HepG2 (cell line): ENCODE data around the gene CREB1. TPM values are rescaled to one million over a fixed set of nuclear protein-coding genes. Genes with fewer than 3 reads are reported as not detected.

Experiments used
- ATAC-seq: fragments of 200-7000 bp; cut with Tn5 transposase; 3 replicates; pipeline ENCODE4 v1.9.1; 2020; ENCODE audit warnings: mild to moderate bottlenecking, moderate library complexity
- BruUV-seq: library from RNA; stranded (reverse); fragments of 400-500 nt; replicated peaks from 2 replicates; lab custom pipeline; 2021; lab: Mats Ljungman, UMichigan
- CTCF ChIA-PET: fragments of 300-600 bp; formaldehyde crosslinking; extraction: SDS; loops from one replicate; lab custom pipeline; 2021; ENCODE audit warnings: low total read pairs, inconsistent platforms, low intra/inter-chr PET ratio; lab: Yijun Ruan, JAX
- POLR2A ChIA-PET: fragments of 350-600 bp; sonication (Branson Sonifier 250); formaldehyde crosslinking; loops from one replicate; lab custom pipeline; 2020; ENCODE audit warnings: antibody characterized with exemption, inconsistent platforms; lab: Yijun Ruan, JAX
- DNase-seq: peaks from one replicate; pipeline ENCODE4 v3.0.0-alpha.2; 2015; ENCODE audit warnings: low spot score
- FAIRE-seq: peaks from 3 replicates; lab custom pipeline; 2011; peaks lifted over from hg19 to GRCh38; lab: Jason Lieb, UNC
- H2AFZ ChIP-seq: one replicate; pipeline ENCODE4 v1.6.1; 2011; ENCODE audit warnings: low read length, inconsistent platforms
- H3K27ac ChIP-seq: fragments of 300-600 bp; 3 replicates; pipeline ENCODE4 v1.8.0; 2011; ENCODE audit warnings: mixed run types, mild to moderate bottlenecking, mixed read lengths, low read length, inconsistent platforms; ENCODE audit not compliant: insufficient read depth; ENCODE audit errors: extremely low read length
- H3K27me3 ChIP-seq, 2 experiments: fragments of 200-600 bp in 1 of 2; 2 replicates in 1 of 2; 3 replicates in 1 of 2; pipeline versions ENCODE4 v1.6.0 to v1.8.0; 2011; ENCODE audit warnings: low read length in 2 of 2, mild to moderate bottlenecking in 2 of 2, moderate library complexity in 2 of 2, inconsistent platforms in 1 of 2; ENCODE audit not compliant: insufficient read depth in 2 of 2, control insufficient read depth in 1 of 2
- H3K36me3 ChIP-seq, 2 experiments: fragments of 200-600 bp in 1 of 2; replicated peaks in 1 of 2; 2 replicates in 1 of 2; 3 replicates in 1 of 2; pipeline versions ENCODE4 v1.5.1 to v1.8.0; 2011; ENCODE audit warnings: low read length in 2 of 2, inconsistent platforms in 1 of 2; ENCODE audit not compliant: insufficient read depth in 2 of 2, control insufficient read depth in 1 of 2
- H3K4me1 ChIP-seq: 2 replicates; pipeline ENCODE4 v1.5.1; 2012; ENCODE audit warnings: low read length, inconsistent platforms; ENCODE audit not compliant: insufficient read depth
- H3K4me2 ChIP-seq: 2 replicates; pipeline ENCODE4 v1.6.0; 2011; ENCODE audit warnings: low read depth, low read length, inconsistent platforms
- H3K4me3 ChIP-seq, 3 experiments: fragments of 200-600 bp in 1 of 3; sonication (generic), shearing (Covaris generic) in 1 of 3; replicated peaks in 1 of 3; 2 replicates each; pipeline ENCODE4 v1.5.1; 2011 to 2016; ENCODE audit warnings: low read length in 3 of 3, inconsistent platforms in 2 of 3, low read depth in 2 of 3, mild to moderate bottlenecking in 2 of 3, control low read depth in 1 of 3, mixed read lengths in 1 of 3; ENCODE audit not compliant: insufficient read depth in 1 of 3
- H3K79me2 ChIP-seq: one replicate; pipeline ENCODE4 v1.6.1; 2011; ENCODE audit warnings: low read length, inconsistent platforms; ENCODE audit not compliant: insufficient read depth
- H3K9ac ChIP-seq: 2 replicates; pipeline ENCODE4 v1.6.0; 2011; ENCODE audit warnings: mild to moderate bottlenecking, low read depth, low read length, inconsistent platforms; ENCODE audit not compliant: insufficient read depth
- H3K9me3 ChIP-seq: 2 replicates; pipeline ENCODE4 v1.5.1; 2012; ENCODE audit warnings: mild to moderate bottlenecking, low read length
- H4K20me1 ChIP-seq: 2 replicates; pipeline ENCODE4 v1.6.0; 2011; ENCODE audit warnings: inconsistent platforms, mild to moderate bottlenecking, low read length, moderate library complexity; ENCODE audit not compliant: insufficient read depth
- ETV5 ChIP-seq: IDR thresholded peaks from 2 replicates; pipeline ENCODE4 v1.6.1; 2018; ENCODE audit warnings: missing biosample characterization, missing genetic modification reagents, inconsistent platforms, borderline replicate concordance
- HDAC2 ChIP-seq: sonication (generic); formaldehyde crosslinking; IDR thresholded peaks from 2 replicates; pipeline ENCODE4 v1.4.0; 2020; ENCODE audit warnings: missing genetic modification reagents
- IKZF5 ChIP-seq: IDR thresholded peaks from 2 replicates; pipeline ENCODE4 v1.6.1; 2018; ENCODE audit warnings: missing genetic modification reagents, mild to moderate bottlenecking, missing compliant biosample characterization
- REPIN1 ChIP-seq: sonication (generic); formaldehyde crosslinking; IDR thresholded peaks from 2 replicates; pipeline ENCODE4 v1.8.0; 2022; ENCODE audit warnings: missing genetic modification reagents, low read depth, mild to moderate bottlenecking, borderline replicate concordance
- SKI ChIP-seq: fragments of 450-650 bp; IDR thresholded peaks from one replicate; pipeline ENCODE4 v1.6.1; 2018; ENCODE audit warnings: mild to moderate bottlenecking; ENCODE audit not compliant: partially characterized antibody
- TBX2 ChIP-seq: sonication (generic); formaldehyde crosslinking; IDR thresholded peaks from 2 replicates; pipeline ENCODE4 v1.5.0; 2020; ENCODE audit warnings: missing genetic modification reagents, mild to moderate bottlenecking, borderline replicate concordance
- YY1 ChIP-seq: IDR thresholded peaks from 2 replicates; pipeline ENCODE4 v1.6.1; 2011; ENCODE audit warnings: low read length, low read depth, moderate library complexity, mild to moderate bottlenecking; ENCODE audit not compliant: insufficient read depth, insufficient replicate concordance
- ZBTB7A ChIP-seq: sonication (generic); formaldehyde crosslinking; IDR thresholded peaks from 2 replicates; pipeline ENCODE4 v1.8.0; 2022; ENCODE audit warnings: mild to moderate bottlenecking, missing genetic modification reagents
- ZNF136 ChIP-seq: sonication (generic); formaldehyde crosslinking; IDR thresholded peaks from 2 replicates; pipeline ENCODE4 v1.8.1; 2022; ENCODE audit warnings: low read depth, mild to moderate bottlenecking, moderate library complexity, missing genetic modification reagents
- ZNF224 ChIP-seq: sonication (generic); formaldehyde crosslinking; IDR thresholded peaks from 2 replicates; pipeline ENCODE4 v1.5.0; 2020; ENCODE audit warnings: mild to moderate bottlenecking, missing genetic modification reagents
- ZNF687 ChIP-seq: sonication (generic); formaldehyde crosslinking; IDR thresholded peaks from 2 replicates; pipeline ENCODE4 v1.5.1; 2020; ENCODE audit warnings: mild to moderate bottlenecking, missing genetic modification reagents, moderate library complexity
- ZNF768 ChIP-seq: sonication (generic); formaldehyde crosslinking; IDR thresholded peaks from 2 replicates; pipeline ENCODE4 v1.4.0; 2020; ENCODE audit warnings: missing genetic modification reagents
- ZNF850 ChIP-seq: sonication (generic); formaldehyde crosslinking; conservative IDR thresholded peaks from 2 replicates; pipeline ENCODE4 v1.9.0; 2021; ENCODE audit warnings: mild to moderate bottlenecking, missing genetic modification reagents
- ZSCAN30 ChIP-seq: sonication (generic); formaldehyde crosslinking; IDR thresholded peaks from 2 replicates; pipeline ENCODE4 v1.5.0; 2020; ENCODE audit warnings: mild to moderate bottlenecking, missing genetic modification reagents
- ZSCAN5A ChIP-seq: sonication (generic); formaldehyde crosslinking; IDR thresholded peaks from 2 replicates; pipeline ENCODE4 v1.8.0; 2022; ENCODE audit warnings: mild to moderate bottlenecking, missing genetic modification reagents, borderline replicate concordance
- WGBS: methylation state at CpG from one replicate; pipeline ENCODE4 v1.1.6; 2017; ENCODE audit warnings: low lambda C conversion rate; 5-methylcytosine and 5-hydroxymethylcytosine counted together
- in situ Hi-C: cut with HindIII; loops from 2 replicates; pipeline ENCODE4 v1.10.0; 2017; ENCODE audit warnings: low pct_unique_long_range_greater_than_20kb; ENCODE audit not compliant: extremely low pct_ligation_motif_present
- intact Hi-C: fragments of 100-400 bp; cut with micrococcal nuclease; formaldehyde crosslinking; loops from one replicate; pipeline ENCODE4 v1.10.0; 2022; ENCODE audit not compliant: unreplicated experiment
- polyA plus RNA-seq, 8 experiments: library from polyadenylated mRNA; depleted of rRNA in 3 of 8; stranded (reverse) in 7 of 8; unstranded in 1 of 8; fragments of >200 nt; fragmentation: Illumina TruSeq in 4 of 8; extraction: Trizol in 4 of 8; gene quantifications; 2 replicates each; pipeline versions ENCODE4 v1.2.1 to v1.2.3, GENCODE V29; 2011 to 2016; ENCODE audit warnings: low read depth in 4 of 8, missing spikeins in 1 of 8, mixed read lengths in 1 of 8; ENCODE audit not compliant: insufficient read depth in 1 of 8
- total RNA-seq, 5 experiments: library from RNA; depleted of rRNA; stranded (reverse); fragments of >200 nt; fragmentation: Illumina TruSeq; extraction: Trizol; gene quantifications; 2 replicates each; pipeline ENCODE4 v1.2.3, GENCODE V29; 2016; ENCODE audit warnings: low read depth in 1 of 5

Gene CREB1
- total and polyA plus RNA-seq, 2 of the 13 experiments (the other 11 are each of a cell fraction or from before 2014, with no cell fraction given), result 51.8 to 51.9 TPM

- no peaks in the 10 kb centered on the region for H3K36me3 ChIP-seq
- in situ Hi-C loops, result no loop called here
- no peak overlapping the region for H3K9ac ChIP-seq
- intact Hi-C loops, result no loop called here
- 76% methylated on average over 1 of the region's 1 CpG for WGBS
- TF ChIP-seq SKI (no peak), YY1 (no peak), ZNF768 (CRISPR knock-in tag) (no peak), ETV5 (no peak), ZBTB7A (no peak), ZNF136 (CRISPR knock-in tag) (no peak), ZNF850 (no peak), ZSCAN5A (no peak), IKZF5 (CRISPR knock-in tag) (no peak), TBX2 (CRISPR knock-in tag) (no peak), HDAC2 (CRISPR knock-in tag) (no peak), ZNF224 (no peak), REPIN1 (CRISPR knock-in tag) (no peak), ZSCAN30 (CRISPR knock-in tag) (no peak), ZNF687 (CRISPR knock-in tag) (no peak)
- ATAC-seq (no peak), FAIRE-seq (no peak), DNase-seq (no peak)
- H3K27me3 ChIP-seq, result no peaks in the 10 kb centered on the region
- H3K9me3 ChIP-seq, result no peaks in the 10 kb centered on the region
- ChIA-PET CTCF (no interaction called here), POLR2A (no interaction called here)
- no peak overlapping the region for H3K27ac ChIP-seq
- no peak overlapping the region for H2AFZ ChIP-seq
- no peak overlapping the region for H3K4me2 ChIP-seq
- H3K79me2 ChIP-seq, result no peaks in the 10 kb centered on the region
- no TSS peak for BruUV-seq
- no peaks in the 10 kb centered on the region for H3K4me1 ChIP-seq
- no peaks in the 10 kb centered on the region for H4K20me1 ChIP-seq
- no peak overlapping the region for H3K4me3 ChIP-seq
Measured at GRCh38 chr2:207516206-207516605, 13.6 kb upstream of the CREB1 start.
